GM12878 (cell line): ENCODE data around the gene LRIG3. TPM values are rescaled to one million over a fixed set of nuclear protein-coding genes. Genes with fewer than 3 reads are reported as not detected.

Experiments used
- ATAC-seq: fragments of 200-7000 bp; cut with Tn5 transposase; 3 replicates; pipeline ENCODE4 v1.9.1; 2020; ENCODE audit warnings: mild to moderate bottlenecking, moderate library complexity
- BruUV-seq: library from RNA; stranded (reverse); fragments of 400-500 nt; replicated peaks from 2 replicates; lab custom pipeline; 2021; lab: Mats Ljungman, UMichigan
- CTCF ChIA-PET: fragments of 300-600 bp; sonication (Branson Sonifier 250); formaldehyde crosslinking; extraction: SDS; loops from one replicate; lab custom pipeline; 2021; ENCODE audit warnings: inconsistent platforms; lab: Yijun Ruan, JAX
- POLR2A ChIA-PET: fragments of 350-600 bp; formaldehyde crosslinking; extraction: SDS; loops from one replicate; lab custom pipeline; 2021; ENCODE audit warnings: inconsistent platforms; lab: Charles Lee
- RAD21 ChIA-PET: fragments of 300-600 bp; sonication (Branson Sonifier 250); formaldehyde crosslinking; loops from one replicate; lab custom pipeline; 2023; ENCODE audit warnings: antibody characterized with exemption; ENCODE audit not compliant: unreplicated experiment; lab: Charles Lee
- SMC1A ChIA-PET: fragments of 300-600 bp; sonication (Branson Sonifier 250); formaldehyde crosslinking; loops from one replicate; lab custom pipeline; 2023; ENCODE audit not compliant: unreplicated experiment, uncharacterized antibody; lab: Charles Lee
- DNase-seq: peaks from one replicate; pipeline ENCODE4 v3.0.0-alpha.2; 2011; ENCODE audit warnings: low read depth, low spot score
- FAIRE-seq: peaks from 3 replicates; lab custom pipeline; 2011; peaks lifted over from hg19 to GRCh38; lab: Jason Lieb, UNC
- H2AFZ ChIP-seq: 2 replicates; pipeline ENCODE4 v1.6.0; 2011; ENCODE audit warnings: low read depth, low read length, control low read depth; ENCODE audit not compliant: control insufficient read depth
- H3K27ac ChIP-seq: 2 replicates; pipeline ENCODE4 v1.5.1; 2011; ENCODE audit warnings: control low read depth; ENCODE audit not compliant: control insufficient read depth, insufficient read depth
- H3K27me3 ChIP-seq, 2 experiments: replicated peaks in 1 of 2; 2 replicates each; pipeline versions ENCODE4 v1.6.0 to v1.6.1; 2011; ENCODE audit warnings: low read length in 1 of 2; ENCODE audit not compliant: control insufficient read depth in 2 of 2, insufficient read depth in 2 of 2
- H3K36me3 ChIP-seq, 2 experiments: 2 replicates each; pipeline ENCODE4 v1.5.1; 2011; ENCODE audit warnings: low read length in 1 of 2; ENCODE audit not compliant: control insufficient read depth in 2 of 2, insufficient read depth in 2 of 2
- H3K4me1 ChIP-seq: 2 replicates; pipeline ENCODE4 v1.6.1; 2011; ENCODE audit warnings: mild to moderate bottlenecking, low read length, moderate library complexity, mixed read lengths; ENCODE audit not compliant: control insufficient read depth, insufficient read depth
- H3K4me2 ChIP-seq: 2 replicates; pipeline ENCODE4 v1.6.0; 2011; ENCODE audit warnings: control low read depth; ENCODE audit not compliant: control insufficient read depth, insufficient read depth
- H3K4me3 ChIP-seq: fragments of 200-600 bp; sonication (generic); 2 replicates; pipeline ENCODE4 v1.5.1; 2016
- H3K79me2 ChIP-seq: 2 replicates; pipeline ENCODE4 v1.6.0; 2011; ENCODE audit warnings: low read length; ENCODE audit not compliant: control insufficient read depth, insufficient read depth
- H3K9ac ChIP-seq: 2 replicates; pipeline ENCODE4 v1.8.0; 2011; ENCODE audit warnings: low read length, control low read depth, mixed read lengths; ENCODE audit not compliant: control insufficient read depth, insufficient read depth
- H3K9me3 ChIP-seq: replicated peaks from 3 replicates; pipeline ENCODE4 v1.5.1; 2011; ENCODE audit warnings: mild to moderate bottlenecking, low read length; ENCODE audit not compliant: control insufficient read depth, insufficient read depth
- H4K20me1 ChIP-seq: 2 replicates; pipeline ENCODE4 v1.6.0; 2011; ENCODE audit not compliant: control insufficient read depth, insufficient read depth
- CBX3 ChIP-seq: fragments of 200-600 bp; sonication (generic); IDR thresholded peaks from 2 replicates; pipeline ENCODE4 v1.6.1; 2016; ENCODE audit warnings: low read depth, borderline replicate concordance
- CUX1 ChIP-seq: IDR thresholded peaks from 2 replicates; pipeline ENCODE4 v1.6.1; 2012; ENCODE audit warnings: improper control_type of control experiment, low read depth, low read length; ENCODE audit not compliant: insufficient replicate concordance
- IRF3 ChIP-seq: fragments of 450-650 bp; IDR thresholded peaks from 2 replicates; pipeline ENCODE4 v1.6.1; 2014; ENCODE audit warnings: mild to moderate bottlenecking
- MYC ChIP-seq: IDR thresholded peaks from 2 replicates; pipeline ENCODE4 v1.6.1; 2011; ENCODE audit warnings: mild to moderate bottlenecking, low read length, moderate library complexity, inconsistent platforms; ENCODE audit not compliant: insufficient read depth, insufficient replicate concordance, insufficient read length, severe bottlenecking
- SKIL ChIP-seq: fragments of 450-650 bp; IDR thresholded peaks from 2 replicates; pipeline ENCODE4 v1.6.1; 2017; ENCODE audit warnings: mild to moderate bottlenecking, low read depth, inconsistent platforms; ENCODE audit not compliant: poor library complexity, severe bottlenecking
- SMAD5 ChIP-seq: IDR thresholded peaks from 2 replicates; pipeline ENCODE4 v1.6.1; 2016; ENCODE audit warnings: antibody characterized with exemption, low read depth
- YBX1 ChIP-seq: fragments of 450-650 bp; IDR thresholded peaks from 2 replicates; pipeline ENCODE4 v1.6.1; 2016; ENCODE audit warnings: antibody characterized with exemption
- WGBS: methylation state at CpG from one replicate; pipeline ENCODE4 v1.1.6; 2016; ENCODE audit warnings: low lambda C conversion rate; ENCODE audit not compliant: insufficient replicate concordance, insufficient coverage; ENCODE audit errors: missing lambda C conversion rate; 5-methylcytosine and 5-hydroxymethylcytosine counted together
- in situ Hi-C: fragments of 300-500 bp; cut with MboI; formaldehyde crosslinking; loops from 9 replicates; pipeline ENCODE4 v1.14.3; 2018; ENCODE audit warnings: mixed read lengths
- intact Hi-C: fragments of 100-400 bp; cut with micrococcal nuclease; formaldehyde crosslinking; loops from one replicate; pipeline ENCODE4 v1.14.2; 2022; ENCODE audit not compliant: unreplicated experiment
- polyA plus RNA-seq, 11 experiments: library from polyadenylated mRNA; depleted of rRNA in 4 of 11; unstranded in 6 of 11; stranded (reverse) in 5 of 11; fragments of >200 nt; fragmentation: Nextera tagmentation in 4 of 11; fragmentation: Illumina TruSeq in 1 of 11; extraction: Ambion mirVana in 4 of 11; extraction: Trizol in 1 of 11; gene quantifications; 1 replicate in 1 of 11; 2 replicates in 10 of 11; pipeline versions ENCODE4 v1.2.1 to v1.2.3, GENCODE V29; 2011 to 2016; ENCODE audit warnings: inconsistent platforms in 2 of 11, missing spikeins in 2 of 11, low read depth in 1 of 11
- total RNA-seq, 4 experiments: library from RNA; depleted of rRNA in 3 of 4; stranded (reverse); fragments of >200 nt in 3 of 4; fragmentation: Illumina TruSeq in 1 of 4; extraction: Trizol in 1 of 4; gene quantifications; 2 replicates each; pipeline versions ENCODE4 v1.2.1 to v1.2.3, GENCODE V29; 2013 to 2021

The LRIG3 gene
- total and polyA plus RNA-seq, 10 of the 15 experiments (the other 5 are each of a cell fraction or from before 2014, with no cell fraction given): 0.95 to 8.5 (median 5.0) TPM

- no peak for TF ChIP-seq SKIL
- no peak for TF ChIP-seq IRF3
- TF ChIP-seq SMAD5: no peak
- TF ChIP-seq MYC: no peak
These were observed 43.5 kb upstream of the LRIG3 start (continued) for GRCh38 chr12:58963844-58964243.

GRCh38 chr12:58961906-58962305, 41.6 kb upstream of the LRIG3 start:
- CTCF ChIA-PET: no interaction called here
- Histone ChIP-seq H3K4me2 (no peak overlapping the region), H3K27ac (no peak overlapping the region), H4K20me1 (no peaks in the 10 kb centered on the region), H3K9me3 (no peaks in the 10 kb centered on the region), H3K4me1 (no peaks in the 10 kb centered on the region), H3K79me2 (no peaks in the 10 kb centered on the region)
- RAD21 ChIA-PET: no interaction called here
- FAIRE-seq: no peak
- SMC1A ChIA-PET: no interaction called here
- TF ChIP-seq YBX1 (no peak), CUX1 (no peak), CBX3 (no peak)
- TF ChIP-seq, all 136 proteins: peak for 0
- Histone ChIP-seq H3K27me3 (no peaks in the 10 kb centered on the region), H2AFZ (no peak overlapping the region), H3K36me3 (no peaks in the 10 kb centered on the region), H3K4me3 (no peak overlapping the region), H3K9ac (no peak overlapping the region)
- intact Hi-C loops (no loop called here), in situ Hi-C loops (no loop called here)
- no peak for ATAC-seq
- BruUV-seq: no TSS peak
- WGBS: 50% methylated on average over 4 of the region's 4 CpGs
- POLR2A ChIA-PET: no interaction called here
- no peak for DNase-seq
